Measurements from ENCODE around the gene NFYC.

NFYC gene

DNA sequence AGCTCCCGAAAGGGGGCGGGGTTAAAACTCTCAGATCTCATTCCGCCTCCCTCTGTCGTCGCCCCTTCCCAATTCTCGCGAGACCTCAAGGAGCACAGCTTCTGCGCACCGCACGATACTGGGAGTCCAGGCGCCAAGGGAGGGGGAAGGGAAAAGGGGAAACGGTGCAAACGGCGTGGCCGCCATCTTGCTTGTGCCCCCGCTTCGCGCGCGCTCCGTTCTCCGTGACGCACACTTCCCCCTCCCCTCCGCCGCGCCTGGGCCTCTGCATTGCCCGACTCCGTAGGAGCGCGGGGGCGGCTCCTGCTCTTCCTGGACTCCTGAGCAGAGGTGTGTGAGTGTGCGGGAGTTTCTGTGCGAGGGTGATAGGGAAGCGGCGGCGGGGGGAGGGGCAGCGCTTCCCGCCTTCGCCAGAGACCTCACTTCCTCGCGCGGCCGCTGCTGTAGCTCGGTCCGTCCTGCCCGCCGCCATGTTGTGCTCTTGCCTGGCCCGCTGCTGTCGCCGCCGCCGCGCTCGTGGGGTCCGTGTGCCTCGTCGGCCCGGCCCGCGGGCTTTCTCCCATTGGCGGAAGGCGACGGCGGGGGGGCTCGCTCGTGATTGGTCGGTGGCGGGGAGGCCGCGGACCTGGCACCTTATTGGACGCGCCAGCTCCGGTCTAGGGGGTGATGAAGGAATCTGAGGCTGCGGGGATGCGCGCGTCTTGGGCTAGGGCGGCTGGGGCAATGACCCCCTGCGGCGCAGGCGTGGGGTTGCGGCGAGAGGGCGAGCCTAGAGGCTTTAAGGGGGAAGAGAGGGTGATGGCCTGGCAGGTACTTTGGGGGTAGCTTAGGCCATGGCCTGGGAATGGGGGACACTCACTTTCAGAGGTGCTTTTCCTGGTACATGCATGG lies at the start of gene NFYC (continued):
- TF ChIP-seq, protein P1, sequence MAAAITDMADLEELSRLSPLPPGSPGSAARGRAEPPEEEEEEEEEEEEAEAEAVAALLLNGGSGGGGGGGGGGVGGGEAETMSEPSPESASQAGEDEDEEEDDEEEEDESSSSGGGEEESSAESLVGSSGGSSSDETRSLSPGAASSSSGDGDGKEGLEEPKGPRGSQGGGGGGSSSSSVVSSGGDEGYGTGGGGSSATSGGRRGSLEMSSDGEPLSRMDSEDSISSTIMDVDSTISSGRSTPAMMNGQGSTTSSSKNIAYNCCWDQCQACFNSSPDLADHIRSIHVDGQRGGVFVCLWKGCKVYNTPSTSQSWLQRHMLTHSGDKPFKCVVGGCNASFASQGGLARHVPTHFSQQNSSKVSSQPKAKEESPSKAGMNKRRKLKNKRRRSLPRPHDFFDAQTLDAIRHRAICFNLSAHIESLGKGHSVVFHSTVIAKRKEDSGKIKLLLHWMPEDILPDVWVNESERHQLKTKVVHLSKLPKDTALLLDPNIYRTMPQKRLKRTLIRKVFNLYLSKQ (tag by site-specific recombination; IDR thresholded peaks at IDR 0.05; ENCODE audit: borderline replicate concordance), result no peak
- peak; percentile 96 for TF ChIP-seq YY2 (tag by site-specific recombination; IDR thresholded peaks at IDR 0.05)
- TF ChIP-seq, protein P2, sequence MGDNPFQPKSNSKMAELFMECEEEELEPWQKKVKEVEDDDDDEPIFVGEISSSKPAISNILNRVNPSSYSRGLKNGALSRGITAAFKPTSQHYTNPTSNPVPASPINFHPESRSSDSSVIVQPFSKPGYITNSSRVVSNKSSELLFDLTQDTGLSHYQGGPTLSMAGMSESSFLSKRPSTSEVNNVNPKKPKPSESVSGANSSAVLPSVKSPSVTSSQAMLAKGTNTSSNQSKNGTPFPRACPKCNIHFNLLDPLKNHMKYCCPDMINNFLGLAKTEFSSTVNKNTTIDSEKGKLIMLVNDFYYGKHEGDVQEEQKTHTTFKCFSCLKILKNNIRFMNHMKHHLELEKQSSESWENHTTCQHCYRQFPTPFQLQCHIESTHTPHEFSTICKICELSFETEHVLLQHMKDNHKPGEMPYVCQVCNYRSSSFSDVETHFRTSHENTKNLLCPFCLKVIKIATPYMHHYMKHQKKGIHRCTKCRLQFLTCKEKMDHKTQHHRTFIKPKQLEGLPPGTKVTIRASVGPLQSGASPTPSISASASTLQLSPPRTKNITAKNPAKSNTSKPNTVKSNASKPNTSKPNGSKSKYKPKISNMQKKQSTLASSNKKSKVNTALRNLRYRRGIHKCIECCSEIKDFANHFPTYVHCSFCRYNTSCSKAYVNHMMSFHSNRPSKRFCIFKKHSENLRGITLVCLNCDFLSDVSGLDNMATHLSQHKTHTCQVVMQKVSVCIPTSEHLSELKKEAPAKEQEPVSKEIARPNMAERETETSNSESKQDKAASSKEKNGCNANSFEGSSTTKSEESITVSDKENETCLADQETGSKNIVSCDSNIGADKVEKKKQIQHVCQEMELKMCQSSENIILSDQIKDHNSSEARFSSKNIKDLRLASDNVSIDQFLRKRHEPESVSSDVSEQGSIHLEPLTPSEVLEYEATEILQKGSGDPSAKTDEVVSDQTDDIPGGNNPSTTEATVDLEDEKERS (tag by site-specific recombination; IDR thresholded peaks at IDR 0.05), result peak; percentile 93; the same call in 1 of the 2 replicates
- TF ChIP-seq, protein P3, sequence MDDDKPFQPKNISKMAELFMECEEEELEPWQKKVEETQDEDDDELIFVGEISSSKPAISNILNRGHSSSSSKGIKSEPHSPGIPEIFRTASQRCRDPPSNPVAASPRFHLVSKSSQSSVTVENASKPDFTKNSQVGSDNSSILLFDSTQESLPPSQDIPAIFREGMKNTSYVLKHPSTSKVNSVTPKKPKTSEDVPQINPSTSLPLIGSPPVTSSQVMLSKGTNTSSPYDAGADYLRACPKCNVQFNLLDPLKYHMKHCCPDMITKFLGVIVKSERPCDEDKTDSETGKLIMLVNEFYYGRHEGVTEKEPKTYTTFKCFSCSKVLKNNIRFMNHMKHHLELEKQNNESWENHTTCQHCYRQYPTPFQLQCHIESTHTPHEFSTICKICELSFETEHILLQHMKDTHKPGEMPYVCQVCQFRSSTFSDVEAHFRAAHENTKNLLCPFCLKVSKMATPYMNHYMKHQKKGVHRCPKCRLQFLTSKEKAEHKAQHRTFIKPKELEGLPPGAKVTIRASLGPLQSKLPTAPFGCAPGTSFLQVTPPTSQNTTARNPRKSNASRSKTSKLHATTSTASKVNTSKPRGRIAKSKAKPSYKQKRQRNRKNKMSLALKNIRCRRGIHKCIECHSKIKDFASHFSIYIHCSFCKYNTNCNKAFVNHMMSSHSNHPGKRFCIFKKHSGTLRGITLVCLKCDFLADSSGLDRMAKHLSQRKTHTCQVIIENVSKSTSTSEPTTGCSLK (tag by site-specific recombination; IDR thresholded peaks at IDR 0.05), result no peak
- no peak; the same call in 1 of the 2 replicates for TF ChIP-seq ZNF777 (tag by site-specific recombination; IDR thresholded peaks at IDR 0.05; ENCODE audit: borderline replicate concordance)
- peak; percentile 97 for TF ChIP-seq ZXDB (tag by site-specific recombination; IDR thresholded peaks at IDR 0.05)
- peak; percentile 77 for TF ChIP-seq ZNF184 (tag by site-specific recombination; IDR thresholded peaks at IDR 0.05)
- peak; percentile 95 for TF ChIP-seq ZSCAN30 (tag by site-specific recombination; IDR thresholded peaks at IDR 0.05)
- no peak for TF ChIP-seq ZNF138 (tag by site-specific recombination; IDR thresholded peaks at IDR 0.05; ENCODE audit: borderline replicate concordance)
- TF ChIP-seq ZNF350 (tag by site-specific recombination; IDR thresholded peaks at IDR 0.05), result no peak
- no peak for TF ChIP-seq ZNF549 (tag by site-specific recombination; IDR thresholded peaks at IDR 0.05)
- TF ChIP-seq HOXC10 (CRISPR knock-in tag; IDR thresholded peaks at IDR 0.05), result no peak
- peak; percentile 82; the same call in 1 of the 2 replicates for TF ChIP-seq ZNF785 (tag by site-specific recombination; IDR thresholded peaks at IDR 0.05)
- TF ChIP-seq GFI1B (tag by site-specific recombination; IDR thresholded peaks at IDR 0.05), result peak; percentile 64; the same call in 1 of the 2 replicates
- TF ChIP-seq SP2 (tag by site-specific recombination; IDR thresholded peaks at IDR 0.05), result peak; percentile 84
- TF ChIP-seq, protein P4, sequence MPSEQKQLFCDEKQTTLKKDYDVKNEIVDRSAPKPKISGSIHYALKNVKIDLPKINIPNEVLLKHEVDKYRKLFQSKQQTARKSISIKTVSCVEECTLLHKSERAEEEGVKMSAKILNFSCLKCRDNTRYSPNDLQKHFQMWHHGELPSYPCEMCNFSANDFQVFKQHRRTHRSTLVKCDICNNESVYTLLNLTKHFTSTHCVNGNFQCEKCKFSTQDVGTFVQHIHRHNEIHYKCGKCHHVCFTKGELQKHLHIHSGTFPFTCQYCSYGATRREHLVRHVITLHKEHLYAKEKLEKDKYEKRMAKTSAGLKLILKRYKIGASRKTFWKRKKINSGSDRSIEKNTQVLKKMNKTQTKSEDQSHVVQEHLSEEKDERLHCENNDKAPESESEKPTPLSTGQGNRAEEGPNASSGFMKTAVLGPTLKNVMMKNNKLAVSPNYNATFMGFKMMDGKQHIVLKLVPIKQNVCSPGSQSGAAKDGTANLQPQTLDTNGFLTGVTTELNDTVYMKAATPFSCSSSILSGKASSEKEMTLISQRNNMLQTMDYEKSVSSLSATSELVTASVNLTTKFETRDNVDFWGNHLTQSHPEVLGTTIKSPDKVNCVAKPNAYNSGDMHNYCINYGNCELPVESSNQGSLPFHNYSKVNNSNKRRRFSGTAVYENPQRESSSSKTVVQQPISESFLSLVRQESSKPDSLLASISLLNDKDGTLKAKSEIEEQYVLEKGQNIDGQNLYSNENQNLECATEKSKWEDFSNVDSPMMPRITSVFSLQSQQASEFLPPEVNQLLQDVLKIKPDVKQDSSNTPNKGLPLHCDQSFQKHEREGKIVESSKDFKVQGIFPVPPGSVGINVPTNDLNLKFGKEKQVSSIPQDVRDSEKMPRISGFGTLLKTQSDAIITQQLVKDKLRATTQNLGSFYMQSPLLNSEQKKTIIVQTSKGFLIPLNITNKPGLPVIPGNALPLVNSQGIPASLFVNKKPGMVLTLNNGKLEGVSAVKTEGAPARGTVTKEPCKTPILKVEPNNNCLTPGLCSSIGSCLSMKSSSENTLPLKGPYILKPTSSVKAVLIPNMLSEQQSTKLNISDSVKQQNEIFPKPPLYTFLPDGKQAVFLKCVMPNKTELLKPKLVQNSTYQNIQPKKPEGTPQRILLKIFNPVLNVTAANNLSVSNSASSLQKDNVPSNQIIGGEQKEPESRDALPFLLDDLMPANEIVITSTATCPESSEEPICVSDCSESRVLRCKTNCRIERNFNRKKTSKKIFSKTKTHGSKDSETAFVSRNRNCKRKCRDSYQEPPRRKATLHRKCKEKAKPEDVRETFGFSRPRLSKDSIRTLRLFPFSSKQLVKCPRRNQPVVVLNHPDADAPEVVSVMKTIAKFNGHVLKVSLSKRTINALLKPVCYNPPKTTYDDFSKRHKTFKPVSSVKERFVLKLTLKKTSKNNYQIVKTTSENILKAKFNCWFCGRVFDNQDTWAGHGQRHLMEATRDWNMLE (tag by site-specific recombination; conservative IDR thresholded peaks at IDR 0.05; ENCODE audit: low read depth), result no peak
- TF ChIP-seq ZNF747 (tag by site-specific recombination; IDR thresholded peaks at IDR 0.05), result no peak
- TF ChIP-seq ZNF221 (tag by site-specific recombination; IDR thresholded peaks at IDR 0.05; ENCODE audit: borderline replicate concordance), result peak; percentile 69; the same call in 1 of the 2 replicates
- TF ChIP-seq ZNF664 (tag by site-specific recombination; IDR thresholded peaks at IDR 0.05), result no peak
- no peak for TF ChIP-seq ZNF626 (tag by site-specific recombination; IDR thresholded peaks at IDR 0.05)
- peak; percentile 94 for TF ChIP-seq SP7 (tag by site-specific recombination; IDR thresholded peaks at IDR 0.05)
- TF ChIP-seq KLF9 (tag by site-specific recombination; IDR thresholded peaks at IDR 0.05; ENCODE audit: low read depth), result peak; percentile 91
- no peak for TF ChIP-seq ZNF354C (tag by site-specific recombination; IDR thresholded peaks at IDR 0.05; ENCODE audit: borderline replicate concordance, low read depth)
- TF ChIP-seq ZNF311 (tag by site-specific recombination; IDR thresholded peaks at IDR 0.05; ENCODE audit: borderline replicate concordance), result no peak
- TF ChIP-seq, protein P5, sequence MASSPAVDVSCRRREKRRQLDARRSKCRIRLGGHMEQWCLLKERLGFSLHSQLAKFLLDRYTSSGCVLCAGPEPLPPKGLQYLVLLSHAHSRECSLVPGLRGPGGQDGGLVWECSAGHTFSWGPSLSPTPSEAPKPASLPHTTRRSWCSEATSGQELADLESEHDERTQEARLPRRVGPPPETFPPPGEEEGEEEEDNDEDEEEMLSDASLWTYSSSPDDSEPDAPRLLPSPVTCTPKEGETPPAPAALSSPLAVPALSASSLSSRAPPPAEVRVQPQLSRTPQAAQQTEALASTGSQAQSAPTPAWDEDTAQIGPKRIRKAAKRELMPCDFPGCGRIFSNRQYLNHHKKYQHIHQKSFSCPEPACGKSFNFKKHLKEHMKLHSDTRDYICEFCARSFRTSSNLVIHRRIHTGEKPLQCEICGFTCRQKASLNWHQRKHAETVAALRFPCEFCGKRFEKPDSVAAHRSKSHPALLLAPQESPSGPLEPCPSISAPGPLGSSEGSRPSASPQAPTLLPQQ (tag by site-specific recombination; IDR thresholded peaks at IDR 0.05), result peak; percentile 94
- peak; percentile 95 for TF ChIP-seq KLF16 (tag by site-specific recombination; IDR thresholded peaks at IDR 0.05)

Data from HEK293 (cell line).